ENCODE data around the gene DGKI. TPM values are rescaled to one million over a fixed set of nuclear protein-coding genes. Genes with fewer than 3 reads are reported as not detected.

The DGKI gene
- total RNA-seq, 1 experiment from 2014 or later = 0.41 TPM

DNA sequence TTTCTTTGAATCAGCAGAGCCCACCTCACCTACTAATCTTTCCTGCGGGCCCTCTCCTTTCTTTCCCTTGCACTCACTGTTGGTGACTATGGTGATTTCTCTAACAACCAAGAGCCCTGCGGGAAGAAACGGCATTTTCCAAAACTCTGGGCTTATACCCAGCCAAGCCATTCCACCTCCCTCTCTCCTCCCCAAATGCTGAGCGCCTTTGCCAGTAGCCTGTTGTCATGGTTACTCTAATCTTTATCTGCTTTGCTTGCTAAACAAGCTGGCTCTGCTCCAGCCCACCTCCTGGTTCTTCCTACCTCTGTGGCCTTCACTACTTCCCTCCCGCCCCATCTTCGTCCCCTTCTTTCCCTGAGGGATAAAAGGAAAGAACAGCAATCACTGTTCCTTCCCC lies 86.7 kb downstream of the DGKI start:
- intact Hi-C loops (cut with micrococcal nuclease; ENCODE audit: unreplicated experiment) = no loop called here
- H3K4me3 ChIP-seq = no peak overlapping the region
- POLR2A ChIA-PET (ENCODE audit: unreplicated experiment) = no interaction called here

DNA sequence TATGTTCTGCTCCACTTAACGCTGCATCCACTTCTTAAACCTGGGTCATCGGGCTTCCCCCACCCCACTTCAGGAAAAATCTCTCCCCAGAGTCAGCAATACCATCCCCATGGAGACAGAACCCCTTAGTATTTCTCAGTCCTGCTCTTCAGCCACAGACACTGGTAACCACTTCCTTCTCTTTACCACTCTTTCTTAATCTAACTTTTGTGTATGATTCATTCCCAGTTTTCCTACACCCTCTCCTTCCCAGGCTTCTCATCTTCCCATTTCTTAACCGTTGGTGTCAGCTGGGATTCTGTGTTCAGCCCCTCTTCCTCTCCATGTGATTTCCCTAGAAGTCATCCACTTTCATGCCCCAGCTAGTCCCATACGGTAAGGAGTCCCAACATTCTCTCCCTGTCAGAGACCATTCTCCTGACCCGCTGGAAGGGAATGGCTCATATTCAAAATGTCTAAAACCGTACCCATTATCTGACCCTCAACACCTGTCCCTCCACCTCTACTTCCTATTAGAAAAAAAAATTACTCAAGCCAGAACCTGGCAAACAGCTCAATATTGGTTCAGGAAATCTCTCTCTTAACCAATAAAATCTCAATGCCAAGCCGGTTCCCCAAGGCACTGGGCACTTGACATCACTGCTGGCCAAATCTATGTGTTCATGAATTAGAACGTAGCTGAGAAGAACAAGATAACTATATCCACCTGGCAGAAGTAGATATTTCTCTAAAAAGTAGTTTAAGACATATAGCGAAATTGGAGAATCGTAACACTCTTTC lies 89.4 kb downstream of the DGKI start:
- Histone ChIP-seq H3K27ac (no peak overlapping the region), H2AFZ (no peak overlapping the region), H3K79me2 (ENCODE audit: low read depth) (no peaks in the 10 kb centered on the region), H3K4me2 (no peak overlapping the region), H3F3A (ENCODE audit: insufficient read depth, low read depth) (no peaks in the 10 kb centered on the region), H3K4me3 (no peak overlapping the region), H3K4me1 (replicated peaks; ENCODE audit: insufficient read depth) (no peaks in the 10 kb centered on the region), H3K36me3 (ENCODE audit: low read depth) (no peaks in the 10 kb centered on the region), H4K20me1 (ENCODE audit: insufficient read depth) (no peaks in the 10 kb centered on the region), H3K9me3 (ENCODE audit: insufficient read depth, low read depth) (no peaks in the 10 kb centered on the region), H3K9me2 (ENCODE audit: insufficient read depth) (no peaks in the 10 kb centered on the region), H3K27me3 (ENCODE audit: insufficient read depth, low read depth) (peaks cover 90% of the 10 kb centered on the region)
- DNase-seq = no peak
- TF ChIP-seq, protein P1, sequence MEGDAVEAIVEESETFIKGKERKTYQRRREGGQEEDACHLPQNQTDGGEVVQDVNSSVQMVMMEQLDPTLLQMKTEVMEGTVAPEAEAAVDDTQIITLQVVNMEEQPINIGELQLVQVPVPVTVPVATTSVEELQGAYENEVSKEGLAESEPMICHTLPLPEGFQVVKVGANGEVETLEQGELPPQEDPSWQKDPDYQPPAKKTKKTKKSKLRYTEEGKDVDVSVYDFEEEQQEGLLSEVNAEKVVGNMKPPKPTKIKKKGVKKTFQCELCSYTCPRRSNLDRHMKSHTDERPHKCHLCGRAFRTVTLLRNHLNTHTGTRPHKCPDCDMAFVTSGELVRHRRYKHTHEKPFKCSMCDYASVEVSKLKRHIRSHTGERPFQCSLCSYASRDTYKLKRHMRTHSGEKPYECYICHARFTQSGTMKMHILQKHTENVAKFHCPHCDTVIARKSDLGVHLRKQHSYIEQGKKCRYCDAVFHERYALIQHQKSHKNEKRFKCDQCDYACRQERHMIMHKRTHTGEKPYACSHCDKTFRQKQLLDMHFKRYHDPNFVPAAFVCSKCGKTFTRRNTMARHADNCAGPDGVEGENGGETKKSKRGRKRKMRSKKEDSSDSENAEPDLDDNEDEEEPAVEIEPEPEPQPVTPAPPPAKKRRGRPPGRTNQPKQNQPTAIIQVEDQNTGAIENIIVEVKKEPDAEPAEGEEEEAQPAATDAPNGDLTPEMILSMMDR (conservative IDR thresholded peaks at IDR 0.05) = no peak
- TF ChIP-seq EZH2 (IDR thresholded peaks at IDR 0.05; ENCODE audit: low read depth) = no peak
- intact Hi-C loops (cut with micrococcal nuclease; ENCODE audit: unreplicated experiment) = no loop called here
- CTCF ChIA-PET = no interaction called here
- BruUV-seq (replicated peaks) = no TSS peak
- POLR2A ChIA-PET (ENCODE audit: unreplicated experiment) = interaction anchor here (0.7 kb wide), 1 partner anchor 69 kb away, joined by 3 read pairs; no protein-coding TSS in a partner anchor

More for the DNA sequence above, 86.7 kb downstream of the DGKI start:
- TF ChIP-seq, protein P1 (conservative IDR thresholded peaks at IDR 0.05) = no peak
- TF ChIP-seq EZH2 (IDR thresholded peaks at IDR 0.05; ENCODE audit: low read depth) = no peak
- Histone ChIP-seq H2AFZ (no peak overlapping the region), H3K36me3 (ENCODE audit: low read depth) (no peaks in the 10 kb centered on the region), H3K9me3 (ENCODE audit: insufficient read depth, low read depth) (no peaks in the 10 kb centered on the region), H4K20me1 (ENCODE audit: insufficient read depth) (no peaks in the 10 kb centered on the region), H3K4me1 (replicated peaks; ENCODE audit: insufficient read depth) (no peaks in the 10 kb centered on the region), H3K27me3 (ENCODE audit: insufficient read depth, low read depth) (peaks cover 90% of the 10 kb centered on the region), H3K4me2 (no peak overlapping the region), H3K9me2 (ENCODE audit: insufficient read depth) (no peaks in the 10 kb centered on the region), H3K27ac (no peak overlapping the region), H3F3A (ENCODE audit: insufficient read depth, low read depth) (no peaks in the 10 kb centered on the region), H3K79me2 (ENCODE audit: low read depth) (no peaks in the 10 kb centered on the region)
- DNase-seq = no peak
- CTCF ChIA-PET = no interaction called here
- BruUV-seq (replicated peaks) = no TSS peak

DNA sequence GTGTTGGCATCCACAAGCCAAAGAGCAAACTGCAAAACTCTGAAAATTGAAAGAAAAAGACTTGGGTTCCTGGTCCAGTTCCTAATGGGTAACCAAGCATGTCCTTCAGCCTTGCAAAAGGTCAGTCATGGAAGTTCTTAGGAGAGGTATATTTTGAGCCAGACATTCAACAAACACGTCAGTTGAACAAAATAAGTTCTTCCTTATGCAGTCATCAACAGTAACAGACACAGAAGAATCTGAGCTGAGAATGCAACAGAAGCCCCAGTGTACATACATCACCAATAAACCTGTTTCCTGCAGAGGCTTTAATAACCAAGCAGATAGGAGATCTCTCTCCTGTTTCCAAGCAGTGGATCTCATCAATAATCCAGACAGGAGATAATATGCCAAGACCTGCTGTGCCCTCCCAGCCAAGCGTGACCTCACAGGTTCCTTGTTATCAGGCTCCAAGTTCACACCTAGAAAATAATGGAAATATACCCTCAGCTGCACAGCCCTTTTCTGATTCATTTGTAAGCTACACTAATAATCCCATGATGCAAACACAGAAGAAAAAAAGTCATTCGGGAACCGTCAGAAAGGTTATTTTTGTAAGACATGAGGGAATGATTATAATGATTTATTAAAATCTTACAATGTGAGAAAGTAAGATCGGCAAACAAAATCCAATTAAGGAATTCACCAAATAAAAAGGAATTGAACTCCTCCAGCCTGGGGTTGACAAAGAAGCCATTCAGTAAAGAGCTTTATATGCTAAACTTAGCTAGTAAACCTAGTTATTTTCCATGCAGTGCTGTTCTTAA lies 90.7 kb downstream of the DGKI start:
- CTCF ChIA-PET = no interaction called here
- Histone ChIP-seq H3F3A (ENCODE audit: insufficient read depth, low read depth) (no peaks in the 10 kb centered on the region), H3K9me3 (ENCODE audit: insufficient read depth, low read depth) (no peaks in the 10 kb centered on the region), H2AFZ (no peak overlapping the region), H4K20me1 (ENCODE audit: insufficient read depth) (no peaks in the 10 kb centered on the region), H3K9me2 (ENCODE audit: insufficient read depth) (no peaks in the 10 kb centered on the region), H3K27me3 (ENCODE audit: insufficient read depth, low read depth) (peaks cover 90% of the 10 kb centered on the region), H3K36me3 (ENCODE audit: low read depth) (no peaks in the 10 kb centered on the region), H3K79me2 (ENCODE audit: low read depth) (no peaks in the 10 kb centered on the region), H3K4me2 (no peak overlapping the region), H3K27ac (no peak overlapping the region), H3K4me1 (replicated peaks; ENCODE audit: insufficient read depth) (no peaks in the 10 kb centered on the region), H3K4me3 (no peak overlapping the region)
- DNase-seq = no peak
- intact Hi-C loops (cut with micrococcal nuclease; ENCODE audit: unreplicated experiment) = no loop called here
- BruUV-seq (replicated peaks) = no TSS peak
- no peak for TF ChIP-seq EZH2 (IDR thresholded peaks at IDR 0.05; ENCODE audit: low read depth)
- TF ChIP-seq, protein P1 (conservative IDR thresholded peaks at IDR 0.05) = no peak
- POLR2A ChIA-PET (ENCODE audit: unreplicated experiment) = no interaction called here
